ENCODE data around the gene ALDOC. TPM values are rescaled to one million over a fixed set of nuclear protein-coding genes. Genes with fewer than 3 reads are reported as not detected.

The ALDOC gene
- total and polyA plus RNA-seq, 2 experiments from 2014 or later, result 33.5 to 157 TPM

DNA sequence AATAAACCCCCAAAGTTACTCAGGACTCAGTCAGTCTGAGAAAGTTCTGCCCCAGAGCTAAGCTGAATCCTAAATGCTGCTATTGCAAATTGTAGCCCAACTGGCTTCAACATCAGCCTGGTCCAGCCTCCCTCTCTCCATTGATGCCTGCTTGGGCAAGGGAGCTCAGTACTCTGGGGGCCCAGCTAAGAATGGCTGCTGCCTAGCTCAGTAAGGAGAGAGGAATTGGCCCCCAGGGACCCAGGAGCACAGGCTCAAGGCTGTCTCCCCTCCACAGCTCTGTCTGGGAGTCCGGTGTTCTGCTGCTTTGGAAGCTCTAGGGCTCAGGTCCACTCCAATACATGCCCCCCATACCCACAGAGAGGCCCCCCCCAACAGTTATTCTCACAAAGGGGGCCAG is 25.8 kb downstream of the ALDOC start:
- peak overlapping the region; percentile 94 for H3K4me2 ChIP-seq
- H3K36me3 ChIP-seq (ENCODE audit: insufficient read depth), result peaks cover 8% of the 10 kb centered on the region; the same call in 1 of the 2 replicates
- ATAC-seq, result no peak
- H3K27ac ChIP-seq (ENCODE audit: low read depth), result no peak overlapping the region
- Mint-ChIP-seq H3K36me3 (ENCODE audit: low read depth) (peaks cover 15% of the 10 kb centered on the region), H3K4me1 (peaks cover 24% of the 10 kb centered on the region), H3K27ac (no peak overlapping the region), H3K27me3 (ENCODE audit: insufficient read depth, low read depth, poor library complexity) (peaks cover 18% of the 10 kb centered on the region), H3K4me3 (no peak overlapping the region), H3K9me3 (no peaks in the 10 kb centered on the region; the same call in 2 of the 3 replicates)
- H2AFZ ChIP-seq, result no peak overlapping the region
- DNase-seq (ENCODE audit: low spot score), result no peak
- peaks cover 8% of the 10 kb centered on the region for H3K79me2 ChIP-seq (replicated peaks; ENCODE audit: insufficient read depth)
- no peaks in the 10 kb centered on the region for H3K27me3 ChIP-seq (ENCODE audit: insufficient read depth)
- no peaks in the 10 kb centered on the region for H3K9me2 ChIP-seq (ENCODE audit: insufficient read depth)
- TF ChIP-seq POLR2AphosphoS5 (IDR thresholded peaks at IDR 0.05; ENCODE audit: low read depth), result no peak
- TF ChIP-seq, protein P1, sequence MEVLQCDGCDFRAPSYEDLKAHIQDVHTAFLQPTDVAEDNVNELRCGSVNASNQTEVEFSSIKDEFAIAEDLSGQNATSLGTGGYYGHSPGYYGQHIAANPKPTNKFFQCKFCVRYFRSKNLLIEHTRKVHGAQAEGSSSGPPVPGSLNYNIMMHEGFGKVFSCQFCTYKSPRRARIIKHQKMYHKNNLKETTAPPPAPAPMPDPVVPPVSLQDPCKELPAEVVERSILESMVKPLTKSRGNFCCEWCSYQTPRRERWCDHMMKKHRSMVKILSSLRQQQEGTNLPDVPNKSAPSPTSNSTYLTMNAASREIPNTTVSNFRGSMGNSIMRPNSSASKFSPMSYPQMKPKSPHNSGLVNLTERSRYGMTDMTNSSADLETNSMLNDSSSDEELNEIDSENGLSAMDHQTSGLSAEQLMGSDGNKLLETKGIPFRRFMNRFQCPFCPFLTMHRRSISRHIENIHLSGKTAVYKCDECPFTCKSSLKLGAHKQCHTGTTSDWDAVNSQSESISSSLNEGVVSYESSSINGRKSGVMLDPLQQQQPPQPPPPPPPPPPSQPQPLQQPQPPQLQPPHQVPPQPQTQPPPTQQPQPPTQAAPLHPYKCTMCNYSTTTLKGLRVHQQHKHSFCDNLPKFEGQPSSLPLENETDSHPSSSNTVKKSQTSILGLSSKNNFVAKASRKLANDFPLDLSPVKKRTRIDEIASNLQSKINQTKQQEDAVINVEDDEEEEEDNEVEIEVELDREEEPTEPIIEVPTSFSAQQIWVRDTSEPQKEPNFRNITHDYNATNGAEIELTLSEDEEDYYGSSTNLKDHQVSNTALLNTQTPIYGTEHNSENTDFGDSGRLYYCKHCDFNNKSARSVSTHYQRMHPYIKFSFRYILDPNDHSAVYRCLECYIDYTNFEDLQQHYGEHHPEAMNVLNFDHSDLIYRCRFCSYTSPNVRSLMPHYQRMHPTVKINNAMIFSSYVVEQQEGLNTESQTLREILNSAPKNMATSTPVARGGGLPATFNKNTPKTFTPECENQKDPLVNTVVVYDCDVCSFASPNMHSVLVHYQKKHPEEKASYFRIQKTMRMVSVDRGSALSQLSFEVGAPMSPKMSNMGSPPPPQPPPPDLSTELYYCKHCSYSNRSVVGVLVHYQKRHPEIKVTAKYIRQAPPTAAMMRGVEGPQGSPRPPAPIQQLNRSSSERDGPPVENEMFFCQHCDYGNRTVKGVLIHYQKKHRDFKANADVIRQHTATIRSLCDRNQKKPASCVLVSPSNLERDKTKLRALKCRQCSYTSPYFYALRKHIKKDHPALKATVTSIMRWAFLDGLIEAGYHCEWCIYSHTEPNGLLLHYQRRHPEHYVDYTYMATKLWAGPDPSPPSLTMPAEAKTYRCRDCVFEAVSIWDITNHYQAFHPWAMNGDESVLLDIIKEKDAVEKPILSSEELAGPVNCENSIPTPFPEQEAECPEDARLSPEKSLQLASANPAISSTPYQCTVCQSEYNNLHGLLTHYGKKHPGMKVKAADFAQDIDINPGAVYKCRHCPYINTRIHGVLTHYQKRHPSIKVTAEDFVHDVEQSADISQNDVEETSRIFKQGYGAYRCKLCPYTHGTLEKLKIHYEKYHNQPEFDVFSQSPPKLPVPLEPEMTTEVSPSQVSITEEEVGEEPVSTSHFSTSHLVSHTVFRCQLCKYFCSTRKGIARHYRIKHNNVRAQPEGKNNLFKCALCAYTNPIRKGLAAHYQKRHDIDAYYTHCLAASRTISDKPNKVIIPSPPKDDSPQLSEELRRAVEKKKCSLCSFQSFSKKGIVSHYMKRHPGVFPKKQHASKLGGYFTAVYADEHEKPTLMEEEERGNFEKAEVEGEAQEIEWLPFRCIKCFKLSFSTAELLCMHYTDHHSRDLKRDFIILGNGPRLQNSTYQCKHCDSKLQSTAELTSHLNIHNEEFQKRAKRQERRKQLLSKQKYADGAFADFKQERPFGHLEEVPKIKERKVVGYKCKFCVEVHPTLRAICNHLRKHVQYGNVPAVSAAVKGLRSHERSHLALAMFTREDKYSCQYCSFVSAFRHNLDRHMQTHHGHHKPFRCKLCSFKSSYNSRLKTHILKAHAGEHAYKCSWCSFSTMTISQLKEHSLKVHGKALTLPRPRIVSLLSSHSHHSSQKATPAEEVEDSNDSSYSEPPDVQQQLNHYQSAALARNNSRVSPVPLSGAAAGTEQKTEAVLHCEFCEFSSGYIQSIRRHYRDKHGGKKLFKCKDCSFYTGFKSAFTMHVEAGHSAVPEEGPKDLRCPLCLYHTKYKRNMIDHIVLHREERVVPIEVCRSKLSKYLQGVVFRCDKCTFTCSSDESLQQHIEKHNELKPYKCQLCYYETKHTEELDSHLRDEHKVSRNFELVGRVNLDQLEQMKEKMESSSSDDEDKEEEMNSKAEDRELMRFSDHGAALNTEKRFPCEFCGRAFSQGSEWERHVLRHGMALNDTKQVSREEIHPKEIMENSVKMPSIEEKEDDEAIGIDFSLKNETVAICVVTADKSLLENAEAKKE (CRISPR knock-in tag; IDR thresholded peaks at IDR 0.05), result no peak
- TF ChIP-seq, protein P2, sequence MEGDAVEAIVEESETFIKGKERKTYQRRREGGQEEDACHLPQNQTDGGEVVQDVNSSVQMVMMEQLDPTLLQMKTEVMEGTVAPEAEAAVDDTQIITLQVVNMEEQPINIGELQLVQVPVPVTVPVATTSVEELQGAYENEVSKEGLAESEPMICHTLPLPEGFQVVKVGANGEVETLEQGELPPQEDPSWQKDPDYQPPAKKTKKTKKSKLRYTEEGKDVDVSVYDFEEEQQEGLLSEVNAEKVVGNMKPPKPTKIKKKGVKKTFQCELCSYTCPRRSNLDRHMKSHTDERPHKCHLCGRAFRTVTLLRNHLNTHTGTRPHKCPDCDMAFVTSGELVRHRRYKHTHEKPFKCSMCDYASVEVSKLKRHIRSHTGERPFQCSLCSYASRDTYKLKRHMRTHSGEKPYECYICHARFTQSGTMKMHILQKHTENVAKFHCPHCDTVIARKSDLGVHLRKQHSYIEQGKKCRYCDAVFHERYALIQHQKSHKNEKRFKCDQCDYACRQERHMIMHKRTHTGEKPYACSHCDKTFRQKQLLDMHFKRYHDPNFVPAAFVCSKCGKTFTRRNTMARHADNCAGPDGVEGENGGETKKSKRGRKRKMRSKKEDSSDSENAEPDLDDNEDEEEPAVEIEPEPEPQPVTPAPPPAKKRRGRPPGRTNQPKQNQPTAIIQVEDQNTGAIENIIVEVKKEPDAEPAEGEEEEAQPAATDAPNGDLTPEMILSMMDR (conservative IDR thresholded peaks at IDR 0.05; ENCODE audit: low read depth in 2 of 2), result no peak
- TF ChIP-seq NANOG (IDR thresholded peaks at IDR 0.05; ENCODE audit: borderline replicate concordance), result no peak
- TF ChIP-seq, protein P3, sequence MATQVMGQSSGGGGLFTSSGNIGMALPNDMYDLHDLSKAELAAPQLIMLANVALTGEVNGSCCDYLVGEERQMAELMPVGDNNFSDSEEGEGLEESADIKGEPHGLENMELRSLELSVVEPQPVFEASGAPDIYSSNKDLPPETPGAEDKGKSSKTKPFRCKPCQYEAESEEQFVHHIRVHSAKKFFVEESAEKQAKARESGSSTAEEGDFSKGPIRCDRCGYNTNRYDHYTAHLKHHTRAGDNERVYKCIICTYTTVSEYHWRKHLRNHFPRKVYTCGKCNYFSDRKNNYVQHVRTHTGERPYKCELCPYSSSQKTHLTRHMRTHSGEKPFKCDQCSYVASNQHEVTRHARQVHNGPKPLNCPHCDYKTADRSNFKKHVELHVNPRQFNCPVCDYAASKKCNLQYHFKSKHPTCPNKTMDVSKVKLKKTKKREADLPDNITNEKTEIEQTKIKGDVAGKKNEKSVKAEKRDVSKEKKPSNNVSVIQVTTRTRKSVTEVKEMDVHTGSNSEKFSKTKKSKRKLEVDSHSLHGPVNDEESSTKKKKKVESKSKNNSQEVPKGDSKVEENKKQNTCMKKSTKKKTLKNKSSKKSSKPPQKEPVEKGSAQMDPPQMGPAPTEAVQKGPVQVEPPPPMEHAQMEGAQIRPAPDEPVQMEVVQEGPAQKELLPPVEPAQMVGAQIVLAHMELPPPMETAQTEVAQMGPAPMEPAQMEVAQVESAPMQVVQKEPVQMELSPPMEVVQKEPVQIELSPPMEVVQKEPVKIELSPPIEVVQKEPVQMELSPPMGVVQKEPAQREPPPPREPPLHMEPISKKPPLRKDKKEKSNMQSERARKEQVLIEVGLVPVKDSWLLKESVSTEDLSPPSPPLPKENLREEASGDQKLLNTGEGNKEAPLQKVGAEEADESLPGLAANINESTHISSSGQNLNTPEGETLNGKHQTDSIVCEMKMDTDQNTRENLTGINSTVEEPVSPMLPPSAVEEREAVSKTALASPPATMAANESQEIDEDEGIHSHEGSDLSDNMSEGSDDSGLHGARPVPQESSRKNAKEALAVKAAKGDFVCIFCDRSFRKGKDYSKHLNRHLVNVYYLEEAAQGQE (IDR thresholded peaks at IDR 0.05; ENCODE audit: unreplicated experiment), result no peak
- no peak for TF ChIP-seq EZH2 (IDR thresholded peaks at IDR 0.05; ENCODE audit: low read depth, unreplicated experiment)
- no peak for TF ChIP-seq ZNF331 (CRISPR knock-in tag; IDR thresholded peaks at IDR 0.05; ENCODE audit: low read depth)
- no peaks in the 10 kb centered on the region for H3F3A ChIP-seq (replicated peaks; ENCODE audit: low read depth)
- H3K4me3 ChIP-seq, result peak overlapping the region; percentile 92; the same call in 1 of the 2 replicates
- H4K20me1 ChIP-seq (replicated peaks; ENCODE audit: insufficient read depth), result no peaks in the 10 kb centered on the region; the same call in 1 of the 2 replicates
- peaks cover 15% of the 10 kb centered on the region; the same call in 1 of the 2 replicates for H3K4me1 ChIP-seq (ENCODE audit: insufficient read depth)
